KOPT-K1 (cell line): Measurements from ENCODE around the gene TAF11L5.
"Not testable (repeated sequence)": the region's sequence is repeated elsewhere in the genome, so short reads cannot be mapped to it uniquely, and the experiment has no call there.

Experiments
- H3K27ac ChIP-seq: fragments of 200-600 bp; sonication (generic); 2 replicates; pipeline ENCODE4 v1.5.1; 2016; ENCODE audit warnings: antibody characterized with exemption, mild to moderate bottlenecking, low read depth, low read length; ENCODE audit not compliant: poor library complexity, severe bottlenecking
- H3K36me3 ChIP-seq: fragments of 200-600 bp; sonication (generic); 2 replicates; pipeline ENCODE4 v1.5.1; 2017; ENCODE audit warnings: antibody characterized with exemption, mild to moderate bottlenecking, low read length, moderate library complexity; ENCODE audit not compliant: insufficient read depth
- H3K9me3 ChIP-seq: fragments of 200-600 bp; sonication (generic); 2 replicates; pipeline ENCODE4 v1.5.1; 2017; ENCODE audit warnings: antibody characterized with exemption, low read length, mild to moderate bottlenecking; ENCODE audit not compliant: insufficient read depth, poor library complexity, severe bottlenecking

The TAF11L5 gene

DNA sequence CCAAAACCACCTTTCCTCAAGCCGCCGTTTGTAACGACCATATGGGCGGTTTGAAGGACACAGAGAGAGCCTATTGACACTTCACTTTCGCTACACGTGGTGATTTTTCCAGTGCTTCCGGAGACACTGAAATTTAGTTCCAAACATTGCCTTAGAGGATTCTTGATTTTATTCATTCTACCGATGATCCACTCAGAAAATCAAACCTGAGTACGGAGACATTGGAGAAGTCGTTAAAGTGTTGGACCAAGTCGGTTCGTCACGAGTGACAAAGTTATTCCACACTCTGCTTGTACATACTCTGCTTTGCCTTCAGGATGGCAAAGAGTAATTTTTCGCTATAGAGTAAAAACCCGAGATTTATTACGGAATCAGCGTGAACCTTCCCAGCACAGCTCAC lies 1.5 kb downstream of the TAF11L5 start:
- H3K27ac ChIP-seq, H3K9me3 ChIP-seq, H3K36me3 ChIP-seq: not testable (repeated sequence)

DNA sequence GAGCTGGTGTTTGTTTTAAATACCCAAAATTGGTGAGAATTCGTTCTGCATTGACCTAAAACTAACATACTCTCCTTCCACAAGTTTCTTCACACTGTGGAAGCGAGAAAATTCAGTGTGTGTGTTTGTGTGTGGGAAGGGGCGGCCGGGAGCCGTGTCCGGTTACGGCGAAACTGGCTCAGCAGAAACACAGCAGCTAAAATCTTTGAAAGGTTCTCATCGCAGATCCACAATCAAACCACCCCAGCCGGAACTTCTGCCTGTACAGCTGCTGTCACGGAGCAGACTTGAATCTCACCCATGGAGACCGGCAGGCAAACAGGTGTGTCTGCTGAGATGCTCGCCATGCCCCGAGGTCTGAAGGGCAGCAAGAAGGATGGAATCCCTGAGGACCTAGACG lies 3.3 kb downstream of the TAF11L5 start, which contains the start of gene TAF11L6:
TAF11L6 (plus strand) TSS at position 301 of the 400 bp plus-strand sequence.
- H3K27ac ChIP-seq, H3K9me3 ChIP-seq, H3K36me3 ChIP-seq: not testable (repeated sequence)
